Bronchial epithelial cell (primary cell): ENCODE data around the gene FAM161B. TPM values are rescaled to one million over a fixed set of nuclear protein-coding genes. Genes with fewer than 3 reads are reported as not detected.

Experiments used
- DNase-seq: peaks from one replicate; pipeline ENCODE4 v3.0.0-alpha.2; 2010; ENCODE audit warnings: low read depth
- FAIRE-seq: peaks from 2 replicates; lab custom pipeline; 2011; peaks lifted over from hg19 to GRCh38; lab: Jason Lieb, UNC
- H3K27me3 ChIP-seq: 2 replicates; pipeline ENCODE4 v1.5.1; 2011; ENCODE audit warnings: low read length; ENCODE audit not compliant: control insufficient read depth, insufficient read depth
- H3K36me3 ChIP-seq: 2 replicates; pipeline ENCODE4 v1.5.1; 2011; ENCODE audit warnings: low read length; ENCODE audit not compliant: control insufficient read depth, insufficient read depth
- H3K4me3 ChIP-seq: 2 replicates; pipeline ENCODE4 v1.5.1; 2011; ENCODE audit warnings: mild to moderate bottlenecking, low read depth, low read length, control low read depth
- total RNA-seq: library from RNA; depleted of rRNA; stranded (reverse); fragments of >200 nt; gene quantifications from 2 replicates; pipeline ENCODE4 v1.2.1, GENCODE V29; 2014
- TF ChIP-seq, protein P1 (sequence below): IDR thresholded peaks from 2 replicates; pipeline ENCODE4 v1.5.1; 2011; ENCODE audit warnings: mild to moderate bottlenecking, moderate library complexity, low read length, control low read depth, inconsistent platforms; ENCODE audit not compliant: insufficient read depth, severe bottlenecking

FAM161B gene
- total RNA-seq, 1 donor from 2014 or later = 1.6 TPM

DNA sequence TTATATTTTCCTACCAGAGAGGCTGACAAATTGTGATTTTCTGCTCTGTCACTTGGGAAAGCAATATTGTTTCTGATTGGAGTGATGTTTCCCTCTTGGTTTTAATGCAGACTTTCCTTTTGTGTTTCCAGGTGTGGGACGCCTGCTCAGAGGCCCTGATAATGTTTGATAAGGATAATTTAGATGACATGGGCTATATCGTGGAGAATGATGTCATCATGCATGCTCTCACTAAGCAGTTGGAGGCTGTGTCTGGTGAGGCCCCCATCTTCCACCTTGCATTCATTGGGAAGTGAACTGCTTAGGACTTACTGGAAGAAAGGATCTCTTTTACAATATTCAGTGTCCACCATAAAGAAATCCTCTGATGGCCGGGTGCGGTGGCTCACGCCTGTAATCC, 5.8 kb upstream of the FAM161B start:
- no peak overlapping the region for H3K4me3 ChIP-seq
- no peak for DNase-seq
- FAIRE-seq = no peak
- H3K27me3 ChIP-seq = no peaks in the 10 kb centered on the region
- peaks cover 14% of the 10 kb centered on the region for H3K36me3 ChIP-seq
- TF ChIP-seq, protein P1, sequence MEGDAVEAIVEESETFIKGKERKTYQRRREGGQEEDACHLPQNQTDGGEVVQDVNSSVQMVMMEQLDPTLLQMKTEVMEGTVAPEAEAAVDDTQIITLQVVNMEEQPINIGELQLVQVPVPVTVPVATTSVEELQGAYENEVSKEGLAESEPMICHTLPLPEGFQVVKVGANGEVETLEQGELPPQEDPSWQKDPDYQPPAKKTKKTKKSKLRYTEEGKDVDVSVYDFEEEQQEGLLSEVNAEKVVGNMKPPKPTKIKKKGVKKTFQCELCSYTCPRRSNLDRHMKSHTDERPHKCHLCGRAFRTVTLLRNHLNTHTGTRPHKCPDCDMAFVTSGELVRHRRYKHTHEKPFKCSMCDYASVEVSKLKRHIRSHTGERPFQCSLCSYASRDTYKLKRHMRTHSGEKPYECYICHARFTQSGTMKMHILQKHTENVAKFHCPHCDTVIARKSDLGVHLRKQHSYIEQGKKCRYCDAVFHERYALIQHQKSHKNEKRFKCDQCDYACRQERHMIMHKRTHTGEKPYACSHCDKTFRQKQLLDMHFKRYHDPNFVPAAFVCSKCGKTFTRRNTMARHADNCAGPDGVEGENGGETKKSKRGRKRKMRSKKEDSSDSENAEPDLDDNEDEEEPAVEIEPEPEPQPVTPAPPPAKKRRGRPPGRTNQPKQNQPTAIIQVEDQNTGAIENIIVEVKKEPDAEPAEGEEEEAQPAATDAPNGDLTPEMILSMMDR = no peak

DNA sequence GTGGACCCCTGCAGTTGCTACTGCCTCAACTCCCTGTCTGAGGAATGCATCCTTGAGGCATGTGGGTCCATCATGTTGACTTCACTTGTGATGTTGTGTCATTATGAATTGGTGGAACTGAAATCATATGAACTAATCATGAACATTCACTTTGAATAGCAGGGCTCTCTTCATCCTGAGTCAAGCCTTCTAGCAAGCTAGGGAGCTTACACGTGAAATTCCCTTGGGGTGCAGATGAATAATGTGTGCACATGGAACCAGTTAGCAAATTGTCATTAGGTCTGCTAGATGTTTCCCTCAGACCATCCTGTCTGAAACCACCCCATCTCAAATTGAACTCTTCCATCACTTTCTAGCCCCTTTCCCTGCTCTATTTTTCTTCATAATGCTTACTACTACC, 3.8 kb upstream of the FAM161B start:
- H3K4me3 ChIP-seq = no peak overlapping the region
- H3K27me3 ChIP-seq = no peaks in the 10 kb centered on the region
- TF ChIP-seq, protein P1 = no peak
- no peak for FAIRE-seq
- no peak for DNase-seq
- peaks cover 11% of the 10 kb centered on the region for H3K36me3 ChIP-seq

DNA sequence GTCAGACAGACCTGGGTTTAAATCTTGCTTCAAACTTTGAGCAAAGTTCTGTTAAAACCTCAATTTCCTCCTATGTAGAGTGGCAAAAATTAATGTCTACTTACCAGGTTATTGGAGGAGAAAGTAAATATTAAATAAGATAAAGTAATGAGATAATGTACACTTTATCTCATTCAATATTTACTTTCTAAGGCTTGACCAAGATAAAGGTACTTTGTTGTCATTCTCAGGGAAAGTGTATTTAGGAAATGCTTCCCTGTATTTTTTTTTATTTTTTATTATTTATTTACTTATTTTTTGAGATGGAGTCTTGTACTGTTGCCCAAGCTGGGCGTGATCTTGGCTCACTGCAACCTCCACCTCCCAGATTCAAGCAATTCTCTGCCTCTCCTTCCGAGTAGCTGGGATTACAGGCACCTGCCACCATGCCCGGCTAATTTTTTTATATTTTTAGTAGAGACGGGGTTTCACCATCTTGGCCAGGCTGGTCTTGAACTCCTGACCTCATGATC, 4.7 kb downstream of the FAM161B start:
- TF ChIP-seq, protein P1 = no peak
- Histone ChIP-seq H3K27me3 (no peaks in the 10 kb centered on the region), H3K4me3 (no peak overlapping the region), H3K36me3 (peaks cover 4% of the 10 kb centered on the region)
- DNase-seq (no peak), FAIRE-seq (no peak)

DNA sequence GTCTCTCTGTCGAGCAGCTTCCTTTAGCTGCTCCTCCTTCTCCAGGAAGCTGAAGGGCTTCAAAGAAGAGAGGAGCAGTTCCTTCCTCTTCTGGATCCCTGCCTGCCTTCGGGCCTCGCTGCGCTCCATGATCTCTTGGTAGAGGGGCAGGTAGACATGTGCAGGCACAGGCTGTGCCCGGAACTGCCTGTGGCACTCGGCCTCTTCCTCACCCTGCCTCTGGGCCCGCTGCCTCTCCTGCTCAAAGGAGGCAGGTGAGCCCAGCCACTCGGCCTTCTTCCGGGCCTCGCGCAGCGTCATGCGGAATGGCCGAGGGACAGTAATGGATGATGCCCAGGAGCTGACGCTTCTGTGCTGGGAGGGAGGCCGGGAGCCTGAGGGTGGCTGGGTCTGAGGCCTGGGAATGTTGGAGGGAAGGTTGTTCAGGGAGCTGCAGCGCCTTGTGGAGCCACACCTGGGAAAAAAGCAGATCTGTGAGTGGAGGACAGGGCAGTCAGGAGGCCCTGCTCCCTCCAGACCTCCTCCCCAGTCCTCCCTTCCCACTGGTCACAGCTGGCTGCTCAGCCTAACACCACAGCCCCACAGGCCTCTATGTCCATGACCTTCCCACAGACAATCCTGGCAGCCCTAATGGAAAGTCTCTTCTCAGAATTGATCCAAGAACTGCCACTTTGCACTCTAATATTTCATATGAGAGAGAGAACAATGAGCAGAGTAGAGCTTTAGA, 5.3 kb downstream of the FAM161B start:
- DNase-seq (no peak), FAIRE-seq (no peak)
- Histone ChIP-seq H3K27me3 (no peaks in the 10 kb centered on the region), H3K4me3 (no peak overlapping the region), H3K36me3 (peaks cover 4% of the 10 kb centered on the region)
- TF ChIP-seq, protein P1 = no peak

DNA sequence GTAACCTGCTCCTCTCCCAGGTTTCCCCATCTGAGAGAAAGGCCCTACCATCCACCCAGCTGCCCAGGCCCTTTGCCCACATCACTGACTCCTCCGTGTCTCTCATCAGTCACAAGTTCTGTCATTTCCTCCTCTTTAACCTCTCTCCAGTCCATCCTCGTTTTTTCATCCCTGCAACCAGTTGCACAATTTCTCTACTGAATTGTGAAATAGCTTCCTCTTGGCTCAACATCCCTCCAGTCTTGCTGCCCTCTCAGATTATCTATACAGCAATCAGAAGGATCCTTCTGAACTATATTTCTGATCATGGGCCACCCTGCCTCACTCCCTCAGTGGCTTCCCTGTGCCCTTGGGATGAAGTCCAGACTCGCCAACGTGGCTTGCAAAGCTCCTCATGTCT, 6.8 kb downstream of the FAM161B start:
- TF ChIP-seq, protein P1 = no peak
- peak; percentile 77 for DNase-seq
- no peak for FAIRE-seq
- no peak overlapping the region for H3K4me3 ChIP-seq
- peaks cover 4% of the 10 kb centered on the region for H3K36me3 ChIP-seq
- H3K27me3 ChIP-seq = no peaks in the 10 kb centered on the region
